Stomach smooth muscle (tissue), 2 donors: Measurements from ENCODE around the gene SPDYE17.
"Not testable (repeated sequence)": the region's sequence is repeated elsewhere in the genome, so short reads cannot be mapped to it uniquely, and the experiment has no call there.

Experiments
- H3K27ac ChIP-seq: one replicate; pipeline ENCODE4 v1.7.0; 2013; ENCODE audit warnings: mild to moderate bottlenecking, low read length, inconsistent platforms
- H3K27me3 ChIP-seq, 2 donors: one replicate each; pipeline ENCODE4 v1.7.0; 2013; ENCODE audit warnings: low read length in 2 of 2; ENCODE audit not compliant: insufficient read depth in 2 of 2, control insufficient read depth in 1 of 2
- H3K36me3 ChIP-seq, 2 donors: one replicate each; pipeline ENCODE4 v1.7.0; 2013; ENCODE audit warnings: low read length in 2 of 2; ENCODE audit not compliant: control insufficient read depth in 2 of 2, insufficient read depth in 2 of 2
- H3K4me1 ChIP-seq: one replicate; pipeline ENCODE4 v1.7.0; 2013; ENCODE audit warnings: low read length; ENCODE audit not compliant: control insufficient read depth, insufficient read depth
- H3K4me3 ChIP-seq, 2 donors: one replicate each; pipeline ENCODE4 v1.7.0; 2013; ENCODE audit warnings: low read length in 2 of 2
- H3K9ac ChIP-seq, 2 donors: one replicate each; pipeline ENCODE4 v1.7.0; 2013; ENCODE audit warnings: low read length in 2 of 2, mild to moderate bottlenecking in 1 of 2
- H3K9me3 ChIP-seq, 2 donors: one replicate each; pipeline ENCODE4 v1.7.0; 2013; ENCODE audit warnings: low read length in 2 of 2; ENCODE audit not compliant: control insufficient read depth in 2 of 2
- donor health status: healthy.
- donor health status: Pancreatic carcinoma.

Gene SPDYE17

GRCh38 chr7:77032261-77032660 lies at the start of gene SPDYE17:
Gene SPDYE17 (minus strand): TSS chr7:77032361. CDS start chr7:77030570, 1,791 bp downstream.
- not testable (repeated sequence) for H3K27me3 ChIP-seq, H3K27ac ChIP-seq, H3K9me3 ChIP-seq, H3K4me3 ChIP-seq, H3K4me1 ChIP-seq, H3K9ac ChIP-seq, H3K36me3 ChIP-seq

GRCh38 chr7:77080236-77080635 lies 48.1 kb upstream of the SPDYE17 start:
- not testable (repeated sequence) for H3K9me3 ChIP-seq, H3K27me3 ChIP-seq, H3K27ac ChIP-seq, H3K4me3 ChIP-seq, H3K4me1 ChIP-seq, H3K9ac ChIP-seq, H3K36me3 ChIP-seq

GRCh38 chr7:77079624-77080023 lies 47.5 kb upstream of the SPDYE17 start:
- not testable (repeated sequence) for H3K4me1 ChIP-seq, H3K4me3 ChIP-seq, H3K27ac ChIP-seq, H3K9me3 ChIP-seq, H3K9ac ChIP-seq, H3K36me3 ChIP-seq, H3K27me3 ChIP-seq

GRCh38 chr7:77079112-77079511 lies 47.0 kb upstream of the SPDYE17 start:
- not testable (repeated sequence) for H3K4me3 ChIP-seq, H3K9me3 ChIP-seq, H3K36me3 ChIP-seq, H3K4me1 ChIP-seq, H3K9ac ChIP-seq, H3K27ac ChIP-seq, H3K27me3 ChIP-seq

GRCh38 chr7:77077060-77077459 lies 44.9 kb upstream of the SPDYE17 start:
- H3K4me1 ChIP-seq, H3K9ac ChIP-seq, H3K4me3 ChIP-seq, H3K27me3 ChIP-seq, H3K27ac ChIP-seq, H3K9me3 ChIP-seq, H3K36me3 ChIP-seq: not testable (repeated sequence)

GRCh38 chr7:77074786-77075396 lies 42.7 kb upstream of the SPDYE17 start:
- not testable (repeated sequence) for H3K4me3 ChIP-seq, H3K27me3 ChIP-seq, H3K27ac ChIP-seq, H3K4me1 ChIP-seq, H3K9me3 ChIP-seq, H3K36me3 ChIP-seq, H3K9ac ChIP-seq

- H3K36me3 ChIP-seq, H3K27me3 ChIP-seq, H3K27ac ChIP-seq, H3K4me3 ChIP-seq, H3K4me1 ChIP-seq, H3K9ac ChIP-seq, H3K9me3 ChIP-seq: not testable (repeated sequence)
These were observed 38.9 kb upstream of the SPDYE17 start for GRCh38 chr7:77071108-77071507.

GRCh38 chr7:77065869-77066268 lies 33.7 kb upstream of the SPDYE17 start:
- not testable (repeated sequence) for H3K9ac ChIP-seq, H3K27ac ChIP-seq, H3K4me3 ChIP-seq, H3K4me1 ChIP-seq, H3K27me3 ChIP-seq, H3K36me3 ChIP-seq, H3K9me3 ChIP-seq

- H3K9ac ChIP-seq, H3K4me1 ChIP-seq, H3K9me3 ChIP-seq, H3K27ac ChIP-seq, H3K36me3 ChIP-seq, H3K4me3 ChIP-seq, H3K27me3 ChIP-seq: not testable (repeated sequence)
These were observed 31.6 kb upstream of the SPDYE17 start for GRCh38 chr7:77063732-77064131.

GRCh38 chr7:77062557-77062956 lies 30.4 kb upstream of the SPDYE17 start, which contains the start of gene SPDYE18:
Gene SPDYE18 (minus strand): TSS chr7:77062558. CDS start chr7:77060512, 2,046 bp downstream.
- not testable (repeated sequence) for H3K4me1 ChIP-seq, H3K36me3 ChIP-seq, H3K9ac ChIP-seq, H3K27me3 ChIP-seq, H3K4me3 ChIP-seq, H3K27ac ChIP-seq, H3K9me3 ChIP-seq

GRCh38 chr7:77026349-77026748 lies 5.8 kb downstream of the SPDYE17 start:
- H3K4me1 ChIP-seq, H3K36me3 ChIP-seq, H3K9ac ChIP-seq, H3K27ac ChIP-seq, H3K4me3 ChIP-seq, H3K27me3 ChIP-seq, H3K9me3 ChIP-seq: not testable (repeated sequence)
